NAMALWA (cell line): ENCODE measurements around the gene NECAB3.

Source experiments
- DNase-seq: peaks from one replicate; pipeline ENCODE4 v3.0.0-alpha.2; 2015; ENCODE audit warnings: low spot score

NECAB3 gene

DNA sequence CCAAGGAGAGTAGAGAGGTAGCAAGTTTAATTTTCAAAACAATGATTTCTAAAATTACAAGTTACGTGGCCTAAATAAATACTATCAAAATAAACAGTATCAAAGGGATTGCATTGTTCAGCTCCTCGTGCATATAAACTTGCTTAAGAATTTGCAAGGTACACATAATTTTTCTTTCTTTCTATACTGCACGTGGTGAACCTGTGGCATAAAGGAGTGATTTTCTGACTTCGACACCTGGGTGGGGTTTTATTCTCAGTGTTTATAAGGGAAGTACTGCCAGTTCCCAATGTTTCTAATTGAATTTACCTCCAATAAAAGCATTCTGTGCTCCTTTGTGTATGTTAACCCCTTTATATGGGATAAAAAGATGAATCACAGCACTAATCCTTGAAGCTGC, 62.2 kb downstream of the NECAB3 start:
- DNase-seq: no peak

DNA sequence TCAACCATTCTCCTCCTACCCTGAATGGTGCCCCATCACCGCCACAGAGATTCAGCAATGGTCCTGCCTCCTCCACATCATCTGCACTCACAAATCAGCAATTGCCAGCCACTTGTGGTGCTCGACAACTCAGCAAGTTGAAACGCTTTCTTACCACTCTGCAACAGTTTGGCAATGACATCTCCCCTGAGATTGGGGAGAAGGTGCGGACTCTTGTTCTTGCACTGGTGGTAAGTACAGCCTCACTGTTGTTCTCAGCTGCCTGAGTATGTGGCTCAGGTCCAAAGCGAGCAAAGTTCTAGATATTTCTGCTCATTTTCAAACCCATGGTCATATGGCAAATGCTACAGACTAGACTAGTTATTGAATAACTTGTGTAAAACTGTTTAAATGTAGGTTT, 63.1 kb downstream of the NECAB3 start:
- no peak for DNase-seq

DNA sequence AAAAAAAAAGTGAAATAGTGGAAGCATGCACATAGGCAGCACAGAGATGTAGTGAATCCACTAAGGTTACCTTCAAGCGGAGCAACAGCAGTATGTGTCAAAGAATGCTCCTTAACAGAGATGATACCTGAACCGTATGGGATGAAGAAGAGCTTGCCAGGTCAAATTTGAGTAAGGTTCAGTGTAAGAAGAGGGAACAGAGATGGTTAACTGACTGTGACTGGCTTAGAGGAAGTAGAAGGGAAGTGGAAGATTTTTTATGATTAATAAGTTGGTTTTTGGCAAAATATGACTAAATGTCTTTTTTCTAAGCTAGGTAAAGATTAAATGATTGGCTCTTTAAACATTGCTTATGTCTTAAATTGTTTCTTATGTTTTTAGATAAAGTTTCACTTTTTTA, 64.7 kb downstream of the NECAB3 start:
- DNase-seq: no peak
